Right lobe of liver (tissue), 4 donors: ENCODE results near the gene TMSB4X.

Experiments
- POLR2A ChIP-seq: fragments of 450-650 bp; IDR thresholded peaks from one replicate; pipeline ENCODE4 v1.6.1; 2017; ENCODE audit warnings: antibody characterized with exemption, mild to moderate bottlenecking
- TF ChIP-seq, protein P1 (sequence below), 4 donors: fragments of 200-600 bp in 3 of 4; fragments of 450-650 bp in 1 of 4; IDR thresholded peaks; one replicate each; pipeline versions ENCODE4 v1.5.1 to v1.8.0; 2016 to 2022; ENCODE audit warnings: antibody characterized with exemption in 4 of 4, mild to moderate bottlenecking in 2 of 4
- donor health status: DM: no; HTN: no; CAD: no.
- donor health status: DM: no; HTN: no; CAD: no.
- donor health status: DM: no; HTN: yes; CAD: no.

DNA sequence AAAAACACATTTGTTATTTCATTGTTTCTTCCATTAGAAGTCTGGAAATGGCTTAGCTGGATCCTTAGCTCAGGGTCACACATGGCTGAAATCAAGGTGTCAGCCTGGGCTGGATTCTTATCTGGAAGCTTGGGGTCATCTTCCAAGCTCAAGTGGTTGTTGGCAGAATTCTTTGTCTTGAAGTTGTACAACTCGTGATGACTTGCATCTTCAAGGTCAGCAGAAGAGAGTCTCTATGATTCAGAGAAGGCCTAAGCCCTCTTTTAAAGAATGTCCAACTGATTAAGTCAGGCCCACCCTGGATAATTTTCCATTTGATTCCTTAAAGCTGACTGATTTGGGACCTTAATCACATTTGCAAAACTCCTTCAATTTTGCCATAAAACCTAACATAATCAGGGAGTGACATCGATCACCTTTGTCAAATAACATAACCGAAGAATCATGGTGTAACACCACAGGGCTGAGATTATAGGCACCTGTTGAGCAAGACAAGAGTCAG, 22.1 kb downstream of the TMSB4X start:
- TF ChIP-seq, protein P1, sequence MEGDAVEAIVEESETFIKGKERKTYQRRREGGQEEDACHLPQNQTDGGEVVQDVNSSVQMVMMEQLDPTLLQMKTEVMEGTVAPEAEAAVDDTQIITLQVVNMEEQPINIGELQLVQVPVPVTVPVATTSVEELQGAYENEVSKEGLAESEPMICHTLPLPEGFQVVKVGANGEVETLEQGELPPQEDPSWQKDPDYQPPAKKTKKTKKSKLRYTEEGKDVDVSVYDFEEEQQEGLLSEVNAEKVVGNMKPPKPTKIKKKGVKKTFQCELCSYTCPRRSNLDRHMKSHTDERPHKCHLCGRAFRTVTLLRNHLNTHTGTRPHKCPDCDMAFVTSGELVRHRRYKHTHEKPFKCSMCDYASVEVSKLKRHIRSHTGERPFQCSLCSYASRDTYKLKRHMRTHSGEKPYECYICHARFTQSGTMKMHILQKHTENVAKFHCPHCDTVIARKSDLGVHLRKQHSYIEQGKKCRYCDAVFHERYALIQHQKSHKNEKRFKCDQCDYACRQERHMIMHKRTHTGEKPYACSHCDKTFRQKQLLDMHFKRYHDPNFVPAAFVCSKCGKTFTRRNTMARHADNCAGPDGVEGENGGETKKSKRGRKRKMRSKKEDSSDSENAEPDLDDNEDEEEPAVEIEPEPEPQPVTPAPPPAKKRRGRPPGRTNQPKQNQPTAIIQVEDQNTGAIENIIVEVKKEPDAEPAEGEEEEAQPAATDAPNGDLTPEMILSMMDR (IDR thresholded peaks at IDR 0.05): no peak
- TF ChIP-seq POLR2A: no peak
